Osteocyte (in vitro differentiated cells): ENCODE measurements around the gene QRFP. TPM values are rescaled to one million over a fixed set of nuclear protein-coding genes. Genes with fewer than 3 reads are reported as not detected.

ENCODE experiments used
- DNase-seq: peaks from one replicate; pipeline ENCODE4 v3.0.0; 2021; ENCODE audit warnings: mixed read lengths; ENCODE audit not compliant: unreplicated experiment; ENCODE audit errors: extremely low spot score
- H3K27ac Mint-ChIP-seq: one replicate; pipeline ENCODE4 v1.8.0; 2021; ENCODE audit warnings: mild to moderate bottlenecking, mixed read lengths; ENCODE audit not compliant: unreplicated experiment
- H3K27me3 Mint-ChIP-seq: one replicate; pipeline ENCODE4 v1.8.0; 2021; ENCODE audit warnings: mixed read lengths; ENCODE audit not compliant: unreplicated experiment
- H3K36me3 Mint-ChIP-seq: one replicate; pipeline ENCODE4 v1.8.0; 2021; ENCODE audit warnings: mixed read lengths; ENCODE audit not compliant: unreplicated experiment
- H3K4me1 Mint-ChIP-seq: one replicate; pipeline ENCODE4 v1.8.0; 2021; ENCODE audit warnings: mixed read lengths; ENCODE audit not compliant: unreplicated experiment
- H3K4me3 Mint-ChIP-seq: one replicate; pipeline ENCODE4 v1.8.0; 2021; ENCODE audit warnings: mild to moderate bottlenecking, moderate library complexity, mixed read lengths; ENCODE audit not compliant: unreplicated experiment
- H3K9me3 Mint-ChIP-seq: one replicate; pipeline ENCODE4 v1.8.0; 2021; ENCODE audit warnings: mixed read lengths; ENCODE audit not compliant: unreplicated experiment
- CTCF ChIP-seq: fragments of 200-600 bp; sonication (generic); IDR thresholded peaks from 2 replicates; pipeline ENCODE4 v1.5.0; 2021; ENCODE audit warnings: antibody characterized with exemption, mild to moderate bottlenecking, moderate library complexity
- total RNA-seq: library from RNA; stranded (reverse); gene quantifications from 2 replicates; pipeline ENCODE4 v1.2.1, GENCODE V29; 2021

The QRFP gene
- total RNA-seq, 1 donor from 2014 or later = not detected

GRCh38 chr9:130880599-130881220 lies 15.9 kb downstream of the QRFP start:
- no peak for DNase-seq
- Mint-ChIP-seq H3K9me3 (no peaks in the 10 kb centered on the region), H3K36me3 (peaks cover 46% of the 10 kb centered on the region), H3K4me1 (no peaks in the 10 kb centered on the region), H3K4me3 (no peak overlapping the region), H3K27ac (no peak overlapping the region), H3K27me3 (no peaks in the 10 kb centered on the region)
- no peak for TF ChIP-seq CTCF

- H3K4me3 Mint-ChIP-seq = no peak overlapping the region
- H3K36me3 Mint-ChIP-seq = peaks cover 46% of the 10 kb centered on the region
- H3K27me3 Mint-ChIP-seq = no peaks in the 10 kb centered on the region
- no peak overlapping the region for H3K27ac Mint-ChIP-seq
- no peaks in the 10 kb centered on the region for H3K4me1 Mint-ChIP-seq
- H3K9me3 Mint-ChIP-seq = no peaks in the 10 kb centered on the region
- no peak for DNase-seq
- no peak for TF ChIP-seq CTCF
Measured at GRCh38 chr9:130879863-130880411, 16.7 kb downstream of the QRFP start.

GRCh38 chr9:130878295-130878694 lies 18.3 kb downstream of the QRFP start:
- no peak for TF ChIP-seq CTCF
- H3K4me3 Mint-ChIP-seq = no peak overlapping the region
- DNase-seq = no peak
- H3K36me3 Mint-ChIP-seq = peaks cover 47% of the 10 kb centered on the region
- no peaks in the 10 kb centered on the region for H3K27me3 Mint-ChIP-seq
- H3K9me3 Mint-ChIP-seq = no peaks in the 10 kb centered on the region
- H3K4me1 Mint-ChIP-seq = no peaks in the 10 kb centered on the region
- H3K27ac Mint-ChIP-seq = no peak overlapping the region

GRCh38 chr9:130877300-130877699 lies 19.3 kb downstream of the QRFP start:
- DNase-seq = no peak
- H3K36me3 Mint-ChIP-seq = peaks cover 56% of the 10 kb centered on the region
- no peak overlapping the region for H3K4me3 Mint-ChIP-seq
- no peaks in the 10 kb centered on the region for H3K27me3 Mint-ChIP-seq
- no peak for TF ChIP-seq CTCF
- no peaks in the 10 kb centered on the region for H3K9me3 Mint-ChIP-seq
- H3K27ac Mint-ChIP-seq = no peak overlapping the region
- H3K4me1 Mint-ChIP-seq = no peaks in the 10 kb centered on the region

GRCh38 chr9:130874783-130875182 lies 21.8 kb downstream of the QRFP start:
- no peaks in the 10 kb centered on the region for H3K27me3 Mint-ChIP-seq
- no peak for DNase-seq
- H3K9me3 Mint-ChIP-seq = no peaks in the 10 kb centered on the region
- no peak for TF ChIP-seq CTCF
- H3K4me3 Mint-ChIP-seq = no peak overlapping the region
- peaks cover 3% of the 10 kb centered on the region for H3K4me1 Mint-ChIP-seq
- H3K27ac Mint-ChIP-seq = no peak overlapping the region
- peaks cover 53% of the 10 kb centered on the region for H3K36me3 Mint-ChIP-seq
